Mononuclear cell (primary cell): ENCODE results near the gene RSAD1. TPM values are rescaled to one million over a fixed set of nuclear protein-coding genes. Genes with fewer than 3 reads are reported as not detected.
"Not testable (repeated sequence)": the region's sequence is repeated elsewhere in the genome, so short reads cannot be mapped to it uniquely, and the experiment has no call there.

ENCODE experiments used
- H3K27me3 ChIP-seq: 2 replicates; pipeline ENCODE4 v1.6.0; 2011; ENCODE audit warnings: low read length, control low read depth; ENCODE audit not compliant: insufficient read depth
- H3K4me1 ChIP-seq: 2 replicates; pipeline ENCODE4 v1.5.1; 2011; ENCODE audit warnings: mild to moderate bottlenecking, low read length, control low read depth; ENCODE audit not compliant: insufficient read depth
- H3K4me3 ChIP-seq: 2 replicates; pipeline ENCODE4 v1.5.1; 2011; ENCODE audit warnings: mild to moderate bottlenecking, low read length, moderate library complexity
- H3K9me3 ChIP-seq: 2 replicates; pipeline ENCODE4 v1.5.1; 2011; ENCODE audit warnings: low read depth, mild to moderate bottlenecking, control low read depth, low read length
- total RNA-seq: library from RNA; depleted of rRNA; stranded (reverse); fragments of >200 nt; gene quantifications from one replicate; pipeline ENCODE4 v1.2.3, GENCODE V29; 2012

The RSAD1 gene
- total RNA-seq, 1 donor, result 19.5 TPM

- no peaks in the 10 kb centered on the region for H3K9me3 ChIP-seq
- H3K4me1 ChIP-seq, result peaks cover 5% of the 10 kb centered on the region
- H3K4me3 ChIP-seq, result no peak overlapping the region
- peaks cover 18% of the 10 kb centered on the region for H3K27me3 ChIP-seq
Observed at GRCh38 chr17:50465635-50466034, 13.0 kb upstream of the RSAD1 start.

GRCh38 chr17:50466371-50467113 is 12.1 kb upstream of the RSAD1 start:
- peaks cover 18% of the 10 kb centered on the region for H3K27me3 ChIP-seq
- H3K9me3 ChIP-seq, result no peaks in the 10 kb centered on the region
- peaks cover 5% of the 10 kb centered on the region for H3K4me1 ChIP-seq
- no peak overlapping the region for H3K4me3 ChIP-seq

GRCh38 chr17:50467114-50467854 is 11.4 kb upstream of the RSAD1 start:
- Histone ChIP-seq H3K27me3 (peaks cover 18% of the 10 kb centered on the region), H3K9me3 (no peaks in the 10 kb centered on the region), H3K4me3 (no peak overlapping the region), H3K4me1 (peaks cover 5% of the 10 kb centered on the region)

GRCh38 chr17:50467855-50468303 is 10.8 kb upstream of the RSAD1 start:
- H3K9me3 ChIP-seq, result no peaks in the 10 kb centered on the region
- H3K27me3 ChIP-seq, result peaks cover 18% of the 10 kb centered on the region
- H3K4me1 ChIP-seq, result peaks cover 5% of the 10 kb centered on the region
- no peak overlapping the region for H3K4me3 ChIP-seq

GRCh38 chr17:50468304-50469207 is 10.1 kb upstream of the RSAD1 start, which contains the start of gene CHAD:
Gene CHAD (minus strand): TSS chr17:50468880. CDS start chr17:50468813, 67 bp downstream.
- peaks cover 5% of the 10 kb centered on the region for H3K4me1 ChIP-seq
- peaks cover 18% of the 10 kb centered on the region for H3K27me3 ChIP-seq
- H3K4me3 ChIP-seq, result no peak within 1 kb of the TSS
- no peaks in the 10 kb centered on the region for H3K9me3 ChIP-seq

- H3K4me3 ChIP-seq, result no peak overlapping the region
- H3K9me3 ChIP-seq, result no peaks in the 10 kb centered on the region
- peaks cover 18% of the 10 kb centered on the region for H3K27me3 ChIP-seq
- H3K4me1 ChIP-seq, result peaks cover 5% of the 10 kb centered on the region
Observed at GRCh38 chr17:50469208-50469605, 9.5 kb upstream of the RSAD1 start.

- Histone ChIP-seq H3K4me3 (no peak overlapping the region), H3K27me3 (peaks cover 18% of the 10 kb centered on the region), H3K9me3 (no peaks in the 10 kb centered on the region), H3K4me1 (peaks cover 5% of the 10 kb centered on the region)
Observed at GRCh38 chr17:50469671-50470305, 8.9 kb upstream of the RSAD1 start.

GRCh38 chr17:50470426-50470825 is 8.2 kb upstream of the RSAD1 start:
- Histone ChIP-seq H3K9me3 (no peaks in the 10 kb centered on the region), H3K4me1 (peaks cover 5% of the 10 kb centered on the region), H3K4me3 (no peak overlapping the region), H3K27me3 (peaks cover 18% of the 10 kb centered on the region)

GRCh38 chr17:50471009-50471905 is 7.4 kb upstream of the RSAD1 start:
- H3K4me1 ChIP-seq, result peaks cover 5% of the 10 kb centered on the region
- H3K27me3 ChIP-seq, result peaks cover 18% of the 10 kb centered on the region
- H3K9me3 ChIP-seq, result no peaks in the 10 kb centered on the region
- H3K4me3 ChIP-seq, result no peak overlapping the region

GRCh38 chr17:50472286-50472685 is 6.4 kb upstream of the RSAD1 start:
- H3K4me3 ChIP-seq, result no peak overlapping the region
- peaks cover 5% of the 10 kb centered on the region for H3K4me1 ChIP-seq
- no peaks in the 10 kb centered on the region for H3K9me3 ChIP-seq
- peaks cover 18% of the 10 kb centered on the region for H3K27me3 ChIP-seq

- H3K4me1 ChIP-seq, H3K9me3 ChIP-seq, H3K4me3 ChIP-seq: not testable (repeated sequence)
- H3K27me3 ChIP-seq, result peaks cover 18% of the 10 kb centered on the region
Observed at GRCh38 chr17:50472761-50473161, 5.9 kb upstream of the RSAD1 start.

GRCh38 chr17:50473901-50474300 is 4.8 kb upstream of the RSAD1 start:
- no peak overlapping the region for H3K4me3 ChIP-seq
- no peaks in the 10 kb centered on the region for H3K9me3 ChIP-seq
- H3K27me3 ChIP-seq, result peaks cover 9% of the 10 kb centered on the region
- H3K4me1 ChIP-seq, result peaks cover 10% of the 10 kb centered on the region

- Histone ChIP-seq H3K27me3 (peaks cover 4% of the 10 kb centered on the region), H3K4me1 (peaks cover 11% of the 10 kb centered on the region), H3K4me3 (no peak overlapping the region), H3K9me3 (no peaks in the 10 kb centered on the region)
Observed at GRCh38 chr17:50474523-50474922, 4.1 kb upstream of the RSAD1 start.

GRCh38 chr17:50475362-50475761 is 3.3 kb upstream of the RSAD1 start:
- H3K4me1 ChIP-seq, result peaks cover 19% of the 10 kb centered on the region
- no peaks in the 10 kb centered on the region for H3K27me3 ChIP-seq
- H3K4me3 ChIP-seq, result no peak overlapping the region
- H3K9me3 ChIP-seq, result no peaks in the 10 kb centered on the region
